IMR-90 (cell line): ENCODE results near the gene TNNC1.

Experiments used
- CEBPB ChIP-seq: IDR thresholded peaks from 2 replicates; pipeline ENCODE4 v1.6.1; 2012; ENCODE audit warnings: low read depth, low read length, improper control_type of control experiment
- CTCF ChIP-seq: conservative IDR thresholded peaks from 2 replicates; pipeline ENCODE4 v1.5.1; 2012; ENCODE audit warnings: mild to moderate bottlenecking, low read depth, low read length, improper control_type of control experiment
- POLR2A ChIP-seq: IDR thresholded peaks from 2 replicates; pipeline ENCODE4 v1.6.1; 2012; ENCODE audit warnings: mild to moderate bottlenecking, low read depth, low read length
- RAD21 ChIP-seq: IDR thresholded peaks from 2 replicates; pipeline ENCODE4 v1.6.1; 2012; ENCODE audit warnings: low read length, improper control_type of control experiment

GRCh38 chr3:52489453-52489852 lies 35.6 kb upstream of the TNNC1 start:
- TF ChIP-seq CTCF (no peak), POLR2A (no peak), RAD21 (no peak), CEBPB (no peak)
